HS-5 (cell line): Measurements from ENCODE around the gene ERCC5.

Source experiments
- DNase-seq: peaks from one replicate; pipeline ENCODE4 v3.0.0-alpha.2; 2012; ENCODE audit warnings: low read depth

The ERCC5 gene

DNA sequence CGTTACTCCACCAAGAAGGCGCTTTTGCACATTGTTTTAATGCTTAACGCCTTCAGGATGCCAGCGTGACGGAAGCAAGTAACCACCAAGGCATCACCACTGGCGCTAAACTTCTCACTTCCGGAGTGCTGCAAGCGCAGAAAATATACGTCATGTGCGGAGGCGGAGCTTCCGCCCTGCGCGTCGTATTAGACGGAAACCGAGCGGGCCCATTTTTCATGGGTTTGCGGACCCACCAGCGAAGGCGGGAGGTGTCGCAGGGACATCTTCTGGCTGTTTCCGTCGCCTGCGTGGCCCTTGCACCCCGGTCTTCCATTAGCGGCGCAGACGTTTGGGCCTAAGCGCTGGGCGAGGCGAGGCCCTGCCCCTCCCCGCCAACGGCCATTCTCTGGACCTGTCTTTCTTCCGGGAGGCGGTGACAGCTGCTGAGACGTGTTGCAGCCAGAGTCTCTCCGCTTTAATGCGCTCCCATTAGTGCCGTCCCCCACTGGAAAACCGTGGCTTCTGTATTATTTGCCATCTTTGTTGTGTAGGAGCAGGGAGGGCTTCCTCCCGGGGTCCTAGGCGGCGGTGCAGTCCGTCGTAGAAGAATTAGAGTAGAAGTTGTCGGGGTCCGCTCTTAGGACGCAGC lies at the start of gene ERCC5:
Gene ERCC5, plus strand, starts transcription at position 403 of the 631 bp plus-strand sequence. CDS start 235 bp downstream, outside the sequence.
- DNase-seq = peak; percentile 69

DNA sequence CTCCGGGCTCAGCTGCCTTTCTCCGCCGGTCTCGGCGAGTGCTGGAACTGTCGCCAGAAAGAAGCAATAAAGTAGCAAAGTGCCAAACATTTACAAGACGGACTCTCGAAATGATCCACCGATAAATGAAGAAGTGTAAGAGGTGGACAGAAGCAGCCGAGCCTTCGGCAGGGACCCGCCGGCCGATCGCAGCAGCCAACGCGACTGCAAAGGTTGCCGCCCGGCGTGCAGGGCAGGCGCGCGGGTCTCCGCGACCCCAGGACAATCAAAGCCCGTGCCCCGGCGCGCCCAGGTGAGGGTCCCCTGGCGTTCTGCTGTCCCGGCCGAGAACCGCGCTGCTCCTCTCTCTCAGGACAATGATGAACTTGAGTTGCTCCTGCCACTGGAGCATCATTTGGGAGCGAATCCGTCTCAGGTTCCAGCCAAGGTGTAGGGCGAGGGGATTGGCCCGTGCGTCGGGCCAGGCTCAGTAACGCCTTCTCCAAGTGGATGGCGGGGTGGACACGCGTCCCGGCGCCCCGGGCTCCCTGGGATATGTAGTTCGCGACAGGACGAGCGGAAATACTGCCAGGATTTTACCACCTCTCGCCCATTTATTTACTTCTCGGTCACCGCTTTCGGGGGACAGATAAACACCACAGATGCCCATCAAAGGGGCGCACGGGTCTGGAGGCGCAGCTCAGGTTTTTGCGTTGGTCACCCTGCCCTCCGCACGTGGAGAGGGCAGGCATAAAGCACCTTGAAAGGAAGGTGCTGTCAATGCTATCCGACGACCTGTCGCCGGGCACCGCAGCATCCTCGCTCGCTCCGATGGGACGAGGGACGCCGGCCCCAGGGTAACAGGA lies 47.0 kb upstream of the ERCC5 start, which contains the start of the genes BIVM and POGLUT2:
Gene BIVM, plus strand, starts transcription at position 539 of the 845 bp plus-strand sequence. CDS start 8,149 bp downstream, outside the sequence.
Gene POGLUT2, minus strand, starts transcription at position 396 of the 845 bp plus-strand sequence. Its CDS starts 306 bp downstream, at position 90.
- peak; percentile 58 for DNase-seq

DNA sequence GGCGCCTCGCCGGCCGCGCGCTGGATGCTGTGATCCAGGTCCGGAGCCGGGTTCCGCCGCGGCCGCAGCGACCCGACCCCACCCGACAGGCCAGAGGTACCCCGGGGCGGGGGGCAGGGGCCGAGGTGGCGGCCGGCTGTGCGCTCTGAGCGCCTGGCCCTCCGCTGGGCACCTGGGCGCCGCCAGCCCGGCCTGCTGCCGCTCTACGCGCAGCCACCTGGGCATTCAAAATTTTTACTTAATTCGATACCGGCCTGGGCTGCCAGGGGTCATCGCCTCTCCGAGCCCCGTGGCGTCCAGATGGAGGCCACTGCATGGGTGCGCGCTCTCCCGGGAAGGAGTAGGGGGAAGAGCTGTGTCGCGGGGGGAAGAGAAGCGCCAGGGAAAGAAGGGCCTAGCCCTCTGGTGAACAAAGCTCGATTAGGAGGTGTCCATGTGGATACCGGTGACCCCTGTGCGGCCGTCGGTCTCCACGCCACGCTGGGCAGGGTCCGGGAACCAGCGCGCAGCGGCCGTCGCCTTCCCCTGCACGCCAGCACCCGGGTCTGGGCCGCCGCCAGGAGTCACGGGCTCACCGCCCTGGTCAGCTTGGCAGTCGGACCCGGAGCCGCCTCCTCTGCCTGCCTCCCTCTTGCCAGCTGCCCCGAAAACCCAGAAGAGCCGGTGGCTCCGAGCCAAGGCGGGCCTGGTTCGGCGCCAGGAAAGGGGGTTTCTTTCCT lies 46.2 kb upstream of the ERCC5 start:
- DNase-seq = no peak

DNA sequence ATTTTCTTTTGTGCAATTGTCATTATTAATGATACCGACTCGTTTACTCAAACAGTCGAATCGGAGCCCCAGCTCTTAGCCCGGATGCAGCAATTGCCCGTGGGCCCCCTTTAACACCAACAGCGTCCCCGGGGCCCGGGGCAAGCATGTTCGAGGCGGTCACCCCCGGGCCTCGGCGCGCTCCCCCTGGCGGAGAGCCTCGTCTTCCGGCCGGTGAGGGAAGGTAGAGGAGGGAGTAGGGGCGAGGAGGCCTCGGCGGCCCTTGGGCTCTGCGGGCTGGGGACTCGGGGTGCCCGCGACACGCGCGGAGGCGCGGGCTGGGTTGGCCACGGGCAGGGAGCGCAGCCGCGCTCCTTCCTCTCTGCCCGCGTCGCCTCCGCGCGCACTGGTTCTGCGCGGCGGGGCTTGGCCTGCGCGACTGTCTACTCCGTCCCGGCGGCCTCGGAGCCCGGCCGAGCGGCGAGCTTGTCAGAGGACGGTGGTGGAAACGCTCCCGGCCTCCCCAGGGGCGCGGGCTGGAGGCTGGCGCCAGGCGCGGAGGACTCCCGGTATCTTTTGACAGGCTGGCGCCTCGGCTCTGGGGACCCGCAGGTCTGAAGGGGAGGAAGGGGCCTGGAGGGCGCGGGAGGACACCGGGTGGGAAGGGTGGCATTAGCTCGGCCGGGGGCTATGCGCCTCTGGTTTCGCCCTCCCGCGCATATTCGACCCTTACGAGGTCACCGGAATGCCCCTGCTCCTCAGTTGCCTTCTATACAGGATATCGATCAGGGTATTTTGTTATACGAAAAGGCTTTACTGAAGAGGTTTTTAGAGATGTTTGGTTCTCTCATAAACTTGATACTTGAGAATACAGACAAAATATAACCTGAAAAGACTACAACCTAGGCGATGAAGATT lies 45.4 kb upstream of the ERCC5 start:
- no peak for DNase-seq

DNA sequence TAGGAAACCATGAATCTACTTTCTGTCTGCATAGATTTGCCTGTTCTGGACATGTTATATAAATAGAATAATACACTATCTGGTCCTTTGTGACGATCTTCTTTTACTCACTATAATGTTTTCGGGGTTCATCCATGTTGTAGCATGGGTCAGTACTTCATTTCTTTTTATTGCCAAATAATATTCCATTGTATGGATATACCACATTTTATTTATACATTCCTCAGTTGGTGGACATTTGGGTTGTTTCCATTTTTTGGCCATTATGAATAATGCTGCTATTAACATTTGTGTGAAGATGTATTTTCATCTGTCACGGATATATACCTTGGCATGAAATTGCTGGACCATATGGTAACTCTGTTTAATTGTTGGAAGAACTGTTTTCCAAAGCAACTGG lies 40.2 kb upstream of the ERCC5 start:
- DNase-seq = no peak

DNA sequence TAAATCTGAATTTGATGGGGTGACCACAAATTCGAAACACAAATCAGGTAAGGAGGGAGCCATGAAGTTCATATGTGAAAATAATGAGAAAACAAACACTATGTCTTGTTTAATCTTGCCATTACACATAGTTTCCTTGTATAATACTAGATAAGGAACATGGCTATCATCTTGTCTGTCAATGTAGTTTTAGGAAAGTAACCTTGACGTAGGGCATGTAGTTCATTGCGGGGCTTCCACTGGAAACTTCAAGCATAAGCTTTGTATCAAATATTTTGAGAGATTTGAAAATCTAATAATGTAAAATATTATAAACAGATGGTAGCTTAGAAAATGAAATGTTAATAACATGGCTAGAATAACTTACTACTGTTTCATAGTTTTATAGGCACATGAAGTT lies 38.1 kb upstream of the ERCC5 start:
- no peak for DNase-seq

DNA sequence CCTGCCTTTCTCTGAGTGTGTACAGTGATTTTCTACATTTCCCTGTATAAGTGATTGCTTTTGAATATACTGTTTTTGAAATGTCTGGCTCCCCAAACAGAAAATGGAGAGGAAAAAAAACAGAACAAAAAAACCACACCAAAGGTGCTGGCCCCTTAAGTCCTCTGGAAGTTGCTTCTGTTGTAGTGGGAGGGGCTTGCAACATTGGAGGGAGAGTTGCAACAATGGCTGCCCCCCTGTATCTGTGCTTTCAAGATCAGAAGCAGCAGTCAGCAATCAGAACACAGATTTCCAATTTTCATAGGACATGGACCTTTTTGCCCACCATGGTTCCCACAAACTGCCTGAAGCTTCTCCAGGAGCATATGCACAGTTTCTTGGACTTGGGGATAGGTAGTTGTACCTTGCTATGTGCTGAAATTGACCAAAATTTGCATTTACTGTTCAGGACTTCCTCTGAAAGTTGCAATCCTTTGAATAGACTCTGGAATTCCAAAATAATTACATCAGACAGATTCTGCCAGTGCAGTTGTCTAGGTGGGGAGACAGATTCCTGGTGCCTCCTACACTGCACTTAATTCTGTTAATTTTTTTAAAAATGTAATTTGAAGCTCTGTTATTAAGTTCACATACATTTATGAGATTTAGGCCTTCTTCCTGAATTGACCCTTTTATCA lies 33.1 kb upstream of the ERCC5 start:
- no peak for DNase-seq

DNA sequence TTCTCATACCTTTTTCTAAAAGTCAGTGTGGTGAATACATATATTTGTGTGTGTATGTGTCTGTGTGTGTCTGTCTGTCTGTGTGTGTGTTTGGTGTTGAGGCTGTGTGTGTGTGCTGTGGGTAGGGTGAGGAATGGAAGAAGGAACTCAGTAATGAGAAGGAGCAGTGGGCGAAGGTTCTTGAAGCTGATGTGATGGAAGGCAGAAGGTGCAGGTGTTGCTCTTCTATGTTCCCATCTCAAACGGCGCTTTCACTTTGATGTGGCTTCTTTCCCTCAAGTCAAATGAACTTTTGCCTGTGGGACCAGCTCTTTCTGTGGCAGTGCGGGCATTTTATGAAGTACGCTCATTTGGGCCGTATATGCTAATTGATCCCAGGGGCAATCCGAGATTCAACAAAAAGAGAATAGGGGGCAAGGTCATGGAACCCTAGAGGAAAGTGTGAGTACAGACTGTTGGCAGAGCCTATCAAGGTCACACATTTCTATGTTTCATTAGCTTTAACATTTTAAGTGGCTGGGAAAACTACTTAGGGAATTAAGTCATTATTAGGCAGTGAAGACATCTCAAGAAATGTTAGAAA lies 31.7 kb upstream of the ERCC5 start:
- DNase-seq = no peak

DNA sequence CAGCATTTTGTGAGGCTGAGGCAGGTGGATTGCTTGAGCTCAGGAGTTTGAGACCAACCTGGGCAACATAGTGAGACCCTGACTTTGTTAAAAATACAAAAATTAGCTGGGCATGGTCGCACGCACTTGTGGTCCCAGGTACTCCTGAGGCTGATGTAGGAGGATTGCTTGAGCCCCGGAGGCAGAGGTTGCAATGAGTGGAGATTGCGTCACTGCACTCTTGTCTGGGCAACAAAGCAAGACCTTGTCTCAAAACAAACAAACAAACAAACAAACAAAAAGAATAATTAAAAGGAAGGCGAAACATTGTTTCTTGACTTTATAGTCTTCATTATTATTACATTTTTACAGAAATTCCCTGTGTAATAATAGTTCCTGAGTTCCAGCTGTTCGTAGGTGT lies 31.0 kb upstream of the ERCC5 start:
- DNase-seq = no peak

DNA sequence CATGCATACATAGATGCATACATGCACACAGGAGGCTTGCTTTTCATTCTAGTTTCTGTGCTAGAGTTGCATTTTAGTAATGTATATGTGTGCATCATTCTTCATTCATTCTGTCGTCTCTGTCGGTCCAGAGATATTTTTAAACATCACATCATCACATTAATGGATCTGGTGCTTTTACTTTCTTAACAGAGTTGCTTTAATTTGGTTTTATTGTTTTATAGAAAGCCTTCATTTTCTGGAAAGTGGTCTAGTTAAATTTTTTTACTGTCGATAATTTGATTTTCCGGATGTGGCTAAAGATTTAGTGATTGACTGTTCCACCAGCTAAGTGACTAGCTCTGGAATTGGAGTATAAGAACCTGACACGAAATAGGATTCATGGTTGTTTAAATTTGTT lies 30.0 kb upstream of the ERCC5 start:
- no peak for DNase-seq

DNA sequence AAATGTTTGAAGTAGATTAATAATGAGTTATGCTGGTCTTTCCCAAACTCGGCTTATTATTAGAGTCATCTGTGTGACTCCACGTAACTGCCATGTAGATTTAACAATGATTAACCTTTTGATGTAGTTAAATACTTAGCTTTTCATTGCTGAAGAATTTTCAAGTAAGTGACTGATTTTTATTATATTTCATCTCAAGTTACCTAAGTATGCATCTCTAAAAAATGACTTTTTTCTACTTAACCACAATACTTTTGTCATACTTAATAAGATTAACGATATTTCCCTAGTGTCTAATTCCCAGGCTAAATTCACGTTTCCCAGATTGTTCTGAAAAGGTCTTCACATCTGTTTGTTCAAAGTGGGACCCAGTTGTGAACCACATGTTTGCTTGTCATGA lies 29.1 kb upstream of the ERCC5 start:
- DNase-seq = no peak

DNA sequence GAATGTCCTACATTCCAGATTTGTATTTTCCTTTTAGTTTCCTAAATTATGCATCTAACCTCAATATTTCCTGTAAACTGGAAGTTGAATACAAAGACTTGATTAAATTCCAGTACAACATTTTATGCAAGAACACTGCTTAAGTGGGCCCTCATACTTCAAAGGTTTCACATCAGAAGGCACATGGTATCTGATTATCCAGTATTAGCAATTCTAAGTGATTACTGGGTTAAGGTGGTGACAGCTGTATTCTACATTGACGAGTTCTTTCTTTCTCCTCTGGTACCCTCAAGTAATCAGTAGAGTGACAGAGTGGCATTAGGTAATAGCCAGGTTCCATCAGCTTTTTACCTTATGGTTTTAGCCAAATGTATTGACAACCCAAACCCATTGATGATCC lies 28.6 kb upstream of the ERCC5 start:
- DNase-seq = no peak

DNA sequence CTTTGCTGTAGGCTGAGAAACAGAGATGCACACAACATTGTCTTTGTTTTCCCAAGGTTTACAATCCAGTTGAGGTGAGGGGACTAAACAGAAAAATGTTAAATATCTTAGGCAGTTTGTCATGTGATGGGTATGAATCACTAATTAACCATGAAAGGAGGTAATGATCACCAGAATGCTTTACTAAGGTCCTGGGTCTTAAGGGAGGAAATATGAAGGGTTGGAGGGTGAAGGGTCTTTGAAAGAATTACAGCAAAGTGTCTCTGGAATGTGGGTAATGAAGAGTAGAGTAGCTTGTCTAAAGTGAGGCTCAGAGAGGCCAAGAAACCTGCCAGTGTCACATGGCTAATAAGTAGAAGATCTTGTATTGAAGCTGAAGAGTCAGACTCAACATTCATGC lies 27.9 kb upstream of the ERCC5 start:
- no peak for DNase-seq

DNA sequence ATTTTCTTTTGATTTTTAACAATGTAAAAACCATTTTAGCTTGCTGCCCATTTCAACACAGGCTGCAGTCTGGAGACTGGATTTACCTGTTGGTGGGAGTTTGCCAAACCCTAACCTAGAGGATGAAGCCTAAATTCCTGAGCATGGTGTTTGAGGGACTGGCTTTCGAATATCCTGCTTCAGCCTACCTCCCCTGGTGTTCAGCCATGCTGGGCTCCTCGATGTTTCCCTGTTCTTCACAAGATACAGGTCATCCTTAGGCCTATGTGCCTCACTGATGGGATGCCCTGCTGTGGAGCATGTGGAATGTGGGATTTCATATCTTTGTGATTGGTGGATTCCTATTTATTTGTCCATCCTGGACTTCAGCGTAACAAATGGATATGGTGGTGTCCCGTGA lies 20.4 kb upstream of the ERCC5 start:
- no peak for DNase-seq

DNA sequence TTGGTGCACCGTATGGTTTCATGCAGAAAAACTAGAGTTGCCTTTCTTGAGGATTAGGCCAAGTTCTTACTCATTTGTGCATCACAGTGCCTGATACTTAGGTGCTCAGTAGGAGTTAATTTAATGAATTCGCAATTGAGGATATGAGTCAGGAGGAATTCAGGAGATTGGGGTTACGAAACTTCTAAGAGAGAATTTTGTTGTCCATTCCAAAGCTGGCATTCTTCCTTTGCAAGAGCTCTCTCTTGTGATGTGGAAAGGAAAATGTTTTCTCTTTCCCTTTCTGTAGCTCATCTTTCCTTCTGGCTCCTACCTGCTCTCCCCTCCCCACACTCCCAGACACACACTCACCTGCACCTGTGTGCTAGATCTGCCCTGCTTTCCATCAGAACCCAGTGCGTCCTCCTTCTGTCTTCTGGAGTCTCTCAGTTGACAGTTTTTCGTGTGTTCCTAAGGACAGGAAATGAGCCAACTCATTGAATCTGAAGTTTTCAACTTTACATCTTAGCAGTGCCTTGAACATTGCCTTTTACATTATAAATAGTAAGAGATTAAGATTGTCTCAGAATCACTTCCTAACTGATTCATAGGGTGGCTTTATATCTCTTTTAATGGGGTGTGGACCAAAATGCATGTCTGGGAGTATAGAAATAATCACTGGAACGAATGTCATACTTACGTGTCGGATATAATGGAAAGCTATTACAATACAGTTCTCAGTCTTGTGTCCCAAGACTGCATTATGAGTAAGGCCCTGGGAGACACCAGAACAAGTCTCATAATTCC lies 19.7 kb upstream of the ERCC5 start:
- peak; percentile 68 for DNase-seq

DNA sequence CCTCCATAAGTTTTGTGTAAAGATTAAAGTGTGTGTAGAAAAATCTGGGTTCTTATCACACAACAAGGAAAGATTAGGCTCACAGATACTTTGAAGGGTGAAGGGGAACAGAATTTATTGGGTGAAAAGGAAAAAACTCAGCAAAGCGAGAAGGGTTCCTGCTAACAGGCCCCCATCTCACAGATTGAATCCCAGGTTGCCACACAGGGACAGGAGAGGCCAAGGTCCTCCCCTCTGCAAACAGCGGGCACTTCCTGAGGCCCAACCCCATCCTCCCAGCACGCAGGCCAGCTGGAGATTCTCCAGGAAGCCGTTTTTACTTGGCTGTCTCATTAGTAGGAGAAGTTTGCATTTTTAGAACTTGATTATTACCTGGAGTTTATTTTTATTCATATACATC lies 15.2 kb upstream of the ERCC5 start:
- no peak for DNase-seq

DNA sequence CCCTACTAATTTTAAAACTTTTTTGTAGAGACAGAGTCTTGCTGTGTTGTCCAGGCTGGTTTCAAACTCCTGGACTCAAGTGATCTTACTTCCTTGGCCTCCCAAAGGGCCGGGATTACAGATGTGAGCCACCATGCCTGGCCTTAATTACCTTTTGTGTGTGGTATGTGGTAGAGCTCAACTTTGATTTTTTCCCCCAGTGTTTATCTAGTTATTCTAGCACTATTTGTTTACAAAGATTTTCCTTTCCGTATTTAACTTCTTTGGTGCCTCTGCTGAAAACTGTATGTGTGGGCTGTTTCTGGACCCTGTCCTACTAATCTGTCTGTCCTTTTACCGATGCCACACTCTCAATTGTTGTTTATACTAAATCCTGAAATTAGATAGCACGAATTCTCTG lies 9.4 kb upstream of the ERCC5 start:
- DNase-seq = no peak

DNA sequence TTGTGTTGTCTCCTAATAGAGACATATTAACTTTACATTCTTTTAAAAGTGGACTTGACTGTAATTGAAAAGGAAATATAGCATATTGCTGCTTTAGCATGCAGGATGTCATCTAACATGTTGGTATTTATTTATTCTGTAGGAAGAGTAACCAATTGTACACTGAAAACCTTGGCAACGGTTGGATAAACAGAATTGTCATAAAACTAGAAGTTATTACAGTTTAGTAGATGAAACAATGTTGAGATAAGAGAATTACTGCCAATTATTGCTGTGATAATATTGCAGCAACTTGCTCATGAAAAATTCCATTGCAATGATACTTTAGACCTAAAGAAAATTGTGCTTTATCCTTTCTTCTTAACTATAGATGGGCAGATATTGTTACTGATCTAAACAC lies 7.6 kb upstream of the ERCC5 start:
- no peak for DNase-seq

DNA sequence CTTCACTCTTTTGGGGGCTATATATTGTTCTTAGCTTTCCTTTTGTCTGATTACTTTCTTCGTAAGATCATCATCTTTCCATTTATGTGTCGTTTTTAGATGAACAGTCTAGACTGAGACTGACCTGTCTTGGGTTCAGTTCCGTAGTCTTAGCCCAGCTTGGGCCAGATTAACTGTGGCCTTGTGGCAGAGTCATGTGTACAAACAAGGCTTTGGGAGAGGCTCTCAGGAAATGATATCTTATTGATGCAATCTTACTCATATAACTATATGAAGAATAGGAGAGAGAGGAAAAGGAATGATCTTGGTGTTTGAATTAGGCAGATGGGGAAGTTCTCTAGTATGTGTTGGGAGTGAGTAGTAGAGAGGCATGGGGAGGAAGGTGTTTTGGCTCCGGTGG lies 6.8 kb upstream of the ERCC5 start:
- no peak for DNase-seq

DNA sequence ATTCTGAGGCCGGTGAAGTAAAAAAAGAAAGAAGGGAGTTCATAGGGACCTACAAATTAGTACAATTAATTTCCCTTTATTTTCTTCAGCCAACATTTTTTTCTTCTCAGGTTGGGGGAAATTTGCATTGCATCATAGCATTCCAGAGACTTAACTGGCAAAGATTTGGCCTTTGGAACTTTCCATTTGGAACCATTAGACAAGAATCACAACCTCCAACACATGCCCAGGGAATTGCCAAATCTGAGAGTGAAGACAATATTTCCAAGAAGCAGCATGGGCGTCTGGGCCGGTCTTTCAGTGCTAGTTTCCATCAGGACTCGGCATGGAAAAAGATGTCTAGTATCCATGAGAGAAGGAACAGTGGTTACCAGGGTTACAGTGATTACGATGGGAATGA lies 6.4 kb upstream of the ERCC5 start:
- no peak for DNase-seq
